D721Med (cell line): ENCODE results near the gene LDB3.
A peak's percentile ranks its signal among the peaks of the same experiment; 100 is the strongest.

ENCODE experiments used
- DNase-seq: peaks from one replicate; pipeline ENCODE4 v3.0.0; 2011; ENCODE audit warnings: low spot score; ENCODE audit not compliant: insufficient read length
- FAIRE-seq: peaks from 2 replicates; lab custom pipeline; 2011; peaks lifted over from hg19 to GRCh38; lab: Jason Lieb, UNC
- CTCF ChIP-seq: IDR thresholded peaks from 2 replicates; pipeline ENCODE4 v1.5.1; 2012; ENCODE audit warnings: mild to moderate bottlenecking, control low read depth; ENCODE audit not compliant: insufficient read depth; ENCODE audit errors: missing control alignments

LDB3 gene

GRCh38 chr10:86723009-86723408, 54.7 kb downstream of the LDB3 start:
- no peak for TF ChIP-seq CTCF

GRCh38 chr10:86724445-86724844, 56.1 kb downstream of the LDB3 start:
- no peak for TF ChIP-seq CTCF
- DNase-seq: no peak
- no peak for FAIRE-seq

More at GRCh38 chr10:86723009-86723408, 54.7 kb downstream of the LDB3 start:
- DNase-seq: no peak
- FAIRE-seq: no peak

- FAIRE-seq (no peak), DNase-seq (no peak)
- TF ChIP-seq CTCF: no peak
These were observed 57.8 kb downstream of the LDB3 start for GRCh38 chr10:86725980-86726676.

- DNase-seq (no peak), FAIRE-seq (peak; percentile 29)
- TF ChIP-seq CTCF: no peak
These were observed 58.3 kb downstream of the LDB3 start for GRCh38 chr10:86726677-86726999.

- no peak for TF ChIP-seq CTCF
- DNase-seq: no peak
- no peak for FAIRE-seq
These were observed 59.2 kb downstream of the LDB3 start for GRCh38 chr10:86727470-86727869.

- no peak for TF ChIP-seq CTCF
- FAIRE-seq: no peak
These were observed 59.7 kb downstream of the LDB3 start for GRCh38 chr10:86728056-86728455.

GRCh38 chr10:86729677-86730076, 61.4 kb downstream of the LDB3 start:
- no peak for DNase-seq
- no peak for FAIRE-seq
- TF ChIP-seq CTCF: no peak

More at GRCh38 chr10:86728056-86728455, 59.7 kb downstream of the LDB3 start:
- DNase-seq: no peak
